ENCODE data around the gene TMEM225B.
"Not testable (repeated sequence)": the region's sequence is repeated elsewhere in the genome, so short reads cannot be mapped to it uniquely, and the experiment has no call there.

Gene TMEM225B, protein sequence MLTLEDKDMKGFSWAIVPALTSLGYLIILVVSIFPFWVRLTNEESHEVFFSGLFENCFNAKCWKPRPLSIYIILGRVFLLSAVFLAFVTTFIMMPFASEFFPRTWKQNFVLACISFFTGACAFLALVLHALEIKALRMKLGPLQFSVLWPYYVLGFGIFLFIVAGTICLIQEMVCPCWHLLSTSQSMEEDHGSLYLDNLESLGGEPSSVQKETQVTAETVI

DNA sequence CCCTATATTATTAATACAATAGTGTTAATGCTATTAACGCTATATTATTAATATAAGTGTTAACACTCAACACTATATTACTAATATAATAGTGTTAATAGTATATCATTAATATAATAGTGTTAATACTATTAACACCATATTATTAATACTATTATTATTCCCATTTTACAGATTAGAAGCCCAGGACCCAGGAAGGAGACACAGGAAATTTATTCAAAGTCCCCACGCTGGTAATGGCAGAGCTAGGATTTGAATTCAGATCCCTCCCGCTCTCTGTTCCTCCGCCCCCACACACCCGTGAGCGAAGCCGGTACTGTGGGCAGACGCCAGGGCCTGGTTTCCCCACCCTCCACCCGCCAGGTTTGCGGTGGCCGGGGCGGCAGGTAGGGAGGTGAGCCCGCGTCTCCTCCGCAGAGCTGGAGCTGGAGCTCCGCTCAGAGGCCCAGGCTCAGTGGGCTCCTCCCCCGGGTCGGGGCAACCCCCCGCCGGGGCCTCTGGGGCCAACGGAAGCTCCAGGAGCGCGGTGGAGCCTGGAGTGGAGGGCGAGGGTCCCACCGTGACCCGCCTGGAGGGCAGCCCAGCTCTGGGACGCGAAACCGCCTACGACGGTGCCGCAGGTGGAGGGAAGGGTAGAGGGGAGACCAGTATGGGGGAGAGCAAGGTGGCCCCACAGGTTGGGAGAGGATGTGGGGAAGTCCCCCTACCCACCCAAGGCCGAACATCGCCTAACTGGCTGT, at the start of gene TMEM225B:
TMEM225B (plus strand) TSS at position 506 of the 740 bp plus-strand sequence. CDS start 6,122 bp downstream, outside the sequence.
- DNase-seq (ENCODE audit: low read depth in 2 of 2): no peak

DNA sequence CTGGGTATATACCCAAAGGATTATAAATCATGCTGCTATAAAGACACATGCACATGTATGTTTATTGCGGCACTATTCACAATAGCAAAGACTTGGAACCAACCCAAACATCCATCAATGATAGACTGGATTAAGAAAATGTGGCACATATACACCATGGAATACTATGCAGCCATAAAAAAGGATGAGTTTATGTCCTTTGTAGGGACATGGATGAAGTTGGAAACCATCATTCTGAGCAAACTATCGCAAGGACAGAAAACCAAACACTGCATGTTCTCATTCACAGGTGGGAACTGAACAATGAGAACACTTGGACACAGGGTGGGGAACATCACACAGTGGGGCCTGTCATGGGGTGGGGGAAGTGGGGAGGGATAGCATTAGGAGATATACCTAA, 48.5 kb upstream of the TMEM225B start:
- not testable (repeated sequence) for DNase-seq (ENCODE audit: low read depth in 2 of 2)

DNA sequence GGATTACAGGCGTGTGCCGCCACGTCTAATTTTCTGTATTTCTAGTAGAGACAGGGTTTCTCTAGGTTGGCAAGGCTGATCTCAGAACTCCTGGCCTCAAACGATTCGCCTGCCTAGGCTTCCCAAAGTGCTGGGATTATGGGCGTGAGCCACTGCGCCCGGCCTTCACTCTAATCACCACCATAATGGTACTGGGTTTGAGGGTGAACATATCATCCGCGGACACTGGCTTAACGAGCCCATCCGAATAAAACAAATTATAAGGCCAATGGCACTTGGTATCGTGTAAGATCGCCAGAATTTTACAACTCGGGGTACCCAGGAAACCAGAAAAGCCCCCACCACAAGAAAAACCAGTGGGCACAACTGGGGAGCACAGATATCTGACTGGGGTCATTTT, 46.7 kb upstream of the TMEM225B start:
- no peak for DNase-seq (ENCODE audit: low read depth in 2 of 2)

DNA sequence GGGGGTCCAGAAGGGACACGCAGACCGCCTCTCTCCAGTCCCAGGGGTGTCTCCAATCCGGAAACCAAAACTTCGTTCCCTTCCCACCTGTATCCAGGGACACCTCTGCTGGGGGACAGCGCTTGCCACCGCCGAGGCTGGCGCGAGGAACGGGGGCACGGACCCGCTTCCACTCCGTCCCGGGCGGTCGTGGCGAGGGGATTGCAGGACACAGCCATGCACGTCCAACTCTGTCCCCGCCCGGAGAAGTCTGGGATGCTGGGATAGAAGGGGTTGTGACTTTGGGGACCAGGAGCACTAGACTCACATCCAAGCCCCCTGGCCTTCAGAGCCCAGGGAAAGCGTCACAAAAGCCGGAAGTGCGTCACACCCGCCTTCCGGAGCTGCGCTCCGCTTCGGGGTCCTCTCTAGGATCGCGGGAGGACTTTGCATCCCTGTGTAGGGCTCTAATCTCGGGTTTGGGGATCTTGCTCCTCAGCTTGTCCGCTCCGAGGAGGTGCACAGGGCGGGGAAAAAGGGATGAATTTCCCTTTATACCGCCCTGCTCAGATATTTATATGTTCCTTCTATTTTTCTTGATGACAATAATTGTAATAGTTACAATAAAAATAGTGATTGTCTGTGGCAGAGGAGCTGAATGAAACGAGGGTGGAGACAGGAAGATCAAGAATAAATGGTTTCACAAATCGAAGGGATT, 46.2 kb upstream of the TMEM225B start, which contains the start of gene FAM200A:
FAM200A (minus strand) TSS at position 348 of the 697 bp plus-strand sequence. CDS start 3,707 bp downstream, outside the sequence.
- peak; percentile 69 to 74 for DNase-seq (ENCODE audit: low read depth in 2 of 2)

DNA sequence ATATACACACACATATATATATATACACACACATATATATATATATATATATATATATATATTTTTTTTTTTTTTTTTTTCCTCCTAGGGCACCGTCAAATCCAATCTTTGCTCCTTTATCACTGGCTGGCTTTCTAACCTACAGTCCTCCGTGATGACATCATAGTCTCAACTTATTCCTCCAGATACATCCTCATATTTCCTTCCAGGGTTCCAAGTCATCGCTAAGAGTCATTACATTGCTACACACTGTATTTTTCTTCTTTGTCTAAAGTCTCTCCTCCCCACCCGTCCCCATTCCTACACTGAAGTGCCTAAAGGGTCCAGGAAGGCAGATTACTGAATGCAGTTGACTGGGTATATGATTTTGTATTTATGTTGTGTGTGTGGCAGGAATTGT, 45.0 kb upstream of the TMEM225B start:
- no peak for DNase-seq (ENCODE audit: low read depth in 2 of 2)

DNA sequence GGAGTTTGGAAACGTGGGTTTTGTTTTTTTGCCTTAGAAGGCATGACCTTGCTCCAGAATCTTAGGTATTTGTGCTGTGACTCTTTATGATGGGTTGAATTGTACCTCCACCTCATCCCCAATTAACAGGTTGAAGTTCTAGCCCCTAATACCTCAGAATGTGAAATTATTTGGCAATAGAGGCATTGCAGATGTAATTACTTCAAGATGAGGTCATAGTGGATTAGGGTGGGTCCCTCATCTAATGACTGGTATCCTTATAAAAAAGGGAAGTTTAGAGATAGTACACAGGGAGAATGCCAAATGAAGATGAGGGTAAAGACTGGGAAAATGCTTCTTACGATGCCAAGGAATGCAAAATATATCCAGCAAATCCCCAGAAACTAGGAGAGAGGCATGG, 43.1 kb upstream of the TMEM225B start:
- no peak for DNase-seq (ENCODE audit: low read depth in 2 of 2)

DNA sequence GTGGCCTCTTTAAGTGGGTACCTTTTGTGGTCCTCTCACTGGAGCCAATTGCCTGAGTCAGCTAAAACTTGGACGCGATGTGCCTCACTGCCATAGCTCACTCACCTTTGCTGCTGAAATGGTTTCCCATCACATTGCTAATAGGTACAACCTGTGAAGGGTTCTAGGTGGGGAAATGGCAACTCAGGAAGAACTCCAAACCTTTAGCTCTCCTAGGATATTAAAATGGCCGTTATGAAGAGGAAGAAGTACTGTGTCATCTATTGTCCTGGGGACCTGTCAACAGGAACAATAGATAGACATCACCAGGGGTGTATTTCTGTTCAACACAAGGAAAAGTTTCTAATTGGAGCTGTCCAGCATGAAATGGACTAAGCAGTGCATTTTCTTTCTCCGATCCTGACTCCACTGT, 40.9 kb upstream of the TMEM225B start:
- DNase-seq (ENCODE audit: low read depth in 2 of 2): no peak

DNA sequence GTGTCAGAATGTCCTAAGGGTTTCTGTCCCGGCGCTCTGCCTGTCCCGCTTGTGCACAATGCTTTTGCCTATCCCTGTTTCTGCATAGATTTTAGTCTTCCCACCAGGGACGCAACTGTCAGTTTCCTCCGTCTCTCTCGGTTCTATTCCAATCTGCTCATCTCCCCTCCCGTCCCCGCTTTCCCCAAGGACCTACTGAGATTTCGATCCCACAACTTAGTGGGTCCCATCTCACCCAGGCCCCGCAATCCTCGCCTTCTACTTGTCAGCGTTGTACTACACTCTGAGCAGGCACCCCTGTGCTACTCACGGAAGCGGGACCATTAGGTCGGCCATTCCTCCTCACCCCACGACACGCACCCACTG, 40.1 kb upstream of the TMEM225B start:
- no peak for DNase-seq (ENCODE audit: low read depth in 2 of 2)

DNA sequence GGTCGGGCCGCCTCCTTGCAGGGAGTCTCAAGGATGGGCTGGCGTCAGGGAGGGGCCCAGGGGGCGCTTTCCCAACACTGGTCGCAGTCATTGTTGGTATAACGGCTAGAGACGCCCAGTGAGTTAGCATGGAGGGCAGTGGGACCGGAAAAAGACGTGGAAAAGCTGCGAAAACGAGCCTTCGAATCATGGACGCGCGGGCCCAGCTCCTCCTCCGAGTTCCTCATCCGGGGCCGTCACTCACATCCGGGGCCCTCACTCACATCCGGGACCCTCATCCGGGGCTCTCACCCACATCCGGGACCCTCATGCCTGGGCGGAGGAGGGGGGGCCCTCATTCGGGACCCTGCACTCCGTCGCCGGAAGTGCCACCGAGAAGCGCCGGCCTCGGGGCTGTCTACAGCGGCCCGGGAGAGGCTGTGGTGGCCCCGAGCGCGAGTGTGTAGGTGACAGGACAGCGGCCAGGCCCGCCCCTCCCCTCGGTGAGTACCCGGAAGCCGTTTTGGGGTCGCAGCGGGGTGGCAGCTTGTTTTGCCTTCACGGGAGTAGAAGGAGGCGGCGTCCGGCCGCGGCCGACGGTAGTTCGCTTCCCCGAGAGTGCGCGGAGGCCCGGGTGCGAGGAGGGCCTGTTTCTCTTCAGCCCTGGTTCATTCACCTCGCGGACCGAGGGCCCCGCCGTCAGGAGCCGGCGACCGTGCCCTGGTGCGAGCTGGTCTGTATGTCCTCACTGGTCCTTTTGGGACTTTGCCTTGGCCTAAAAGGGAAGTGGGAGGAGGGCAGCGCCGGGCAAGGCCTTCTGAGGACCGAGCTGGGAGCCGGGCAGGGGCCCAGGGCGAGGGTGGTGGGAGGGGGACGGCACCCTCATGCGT, 39.5 kb upstream of the TMEM225B start, which contains the start of gene ZNF655:
ZNF655 (plus strand) TSS at position 337 of the 869 bp plus-strand sequence. CDS start 1,918 bp downstream, outside the sequence.
- DNase-seq (ENCODE audit: low read depth in 2 of 2): peak; percentile 82 to 85

DNA sequence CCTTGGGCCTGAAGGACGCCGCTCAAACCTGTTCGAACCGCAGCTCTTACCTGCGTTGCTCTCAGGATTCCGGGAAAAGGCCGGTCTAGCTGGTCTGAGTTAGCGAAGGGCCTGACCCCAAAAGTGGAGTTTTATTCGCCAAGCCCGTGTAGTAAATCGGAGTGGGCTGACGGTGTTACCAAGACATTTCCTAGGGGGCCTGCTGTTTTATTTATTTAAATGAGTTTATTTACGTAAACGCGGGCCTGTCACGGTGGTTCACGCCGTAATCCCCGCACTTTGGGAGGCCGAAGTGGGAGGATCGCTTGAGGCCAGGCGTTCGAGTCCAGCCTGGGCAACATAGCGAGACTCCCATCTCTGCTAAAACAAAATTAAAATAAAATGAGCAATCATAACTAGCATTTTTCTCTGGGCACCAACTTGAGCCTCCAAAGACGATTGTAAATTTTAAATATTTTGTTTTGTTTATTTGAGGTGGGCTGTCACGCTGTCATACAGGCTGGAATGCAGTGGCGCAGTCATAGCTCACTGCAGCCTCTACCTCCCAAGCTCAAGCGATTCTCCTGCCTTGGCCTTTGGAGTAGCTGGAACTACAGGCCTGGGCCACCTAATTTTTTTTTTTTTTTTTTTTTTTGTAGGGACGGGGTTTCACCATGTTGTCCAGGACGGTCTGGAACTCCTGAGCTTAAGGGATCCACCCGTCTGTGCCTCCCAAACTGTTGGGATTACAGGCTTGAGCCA, 38.7 kb upstream of the TMEM225B start:
- DNase-seq (ENCODE audit: low read depth in 2 of 2): no peak

DNA sequence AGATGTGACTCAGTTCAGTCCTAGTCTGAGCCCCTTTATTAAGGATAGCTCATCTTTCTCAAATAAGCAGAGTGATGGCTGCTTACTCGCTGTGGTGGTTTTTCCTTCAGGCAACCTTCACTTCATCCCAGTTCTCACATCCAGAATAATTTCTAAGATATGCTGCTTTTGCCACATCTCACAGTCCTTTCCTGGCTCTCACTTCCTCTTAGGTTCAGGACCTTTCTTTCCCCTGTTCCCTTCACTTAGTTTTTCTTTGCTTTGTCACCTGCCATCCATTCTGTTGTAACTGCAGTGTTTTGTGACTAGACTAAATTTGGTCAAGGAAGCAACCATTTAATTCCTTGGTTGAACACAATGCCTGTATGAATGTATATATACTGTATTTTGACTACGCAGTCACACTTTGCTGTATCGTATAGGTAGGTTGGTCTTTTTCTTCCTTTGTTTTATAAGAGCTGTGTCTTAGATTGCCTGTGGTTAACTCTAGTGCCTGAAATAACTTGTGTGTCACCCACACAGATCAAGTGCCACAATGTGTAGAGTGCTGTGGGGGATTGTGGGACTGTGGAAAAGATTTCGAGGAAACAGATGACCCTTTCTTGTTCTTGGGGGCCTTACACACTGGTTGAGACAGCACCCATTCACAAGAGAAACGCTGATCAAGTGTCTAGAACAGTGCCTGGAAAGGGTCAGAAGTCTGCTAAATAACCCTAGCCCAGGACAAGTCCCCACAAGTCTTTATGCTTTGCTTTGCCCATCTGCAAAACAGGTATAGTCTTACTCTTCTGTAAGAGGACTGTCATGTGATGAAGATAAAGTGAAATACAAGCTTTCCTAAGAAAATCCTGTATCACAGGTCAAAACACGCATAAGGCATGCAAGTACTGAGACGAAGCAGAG, 37.0 kb upstream of the TMEM225B start:
- no peak for DNase-seq (ENCODE audit: low read depth in 2 of 2)

DNA sequence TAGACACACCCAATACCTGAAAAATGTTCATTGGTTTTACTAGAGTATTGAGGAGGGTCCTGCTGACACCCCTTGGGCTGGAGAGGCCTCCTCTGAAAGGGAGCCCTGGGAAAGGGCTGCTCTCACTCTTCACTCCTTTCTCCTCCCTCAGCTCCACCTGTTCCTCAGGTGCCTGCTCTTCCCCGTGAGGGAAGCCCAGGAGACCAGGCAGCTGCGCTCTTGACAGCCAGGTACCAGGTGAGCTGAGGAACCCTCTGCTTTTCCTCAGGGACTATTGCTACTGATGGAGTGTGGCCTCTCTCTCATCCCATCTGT, 36.4 kb upstream of the TMEM225B start:
- no peak for DNase-seq (ENCODE audit: low read depth in 2 of 2)

DNA sequence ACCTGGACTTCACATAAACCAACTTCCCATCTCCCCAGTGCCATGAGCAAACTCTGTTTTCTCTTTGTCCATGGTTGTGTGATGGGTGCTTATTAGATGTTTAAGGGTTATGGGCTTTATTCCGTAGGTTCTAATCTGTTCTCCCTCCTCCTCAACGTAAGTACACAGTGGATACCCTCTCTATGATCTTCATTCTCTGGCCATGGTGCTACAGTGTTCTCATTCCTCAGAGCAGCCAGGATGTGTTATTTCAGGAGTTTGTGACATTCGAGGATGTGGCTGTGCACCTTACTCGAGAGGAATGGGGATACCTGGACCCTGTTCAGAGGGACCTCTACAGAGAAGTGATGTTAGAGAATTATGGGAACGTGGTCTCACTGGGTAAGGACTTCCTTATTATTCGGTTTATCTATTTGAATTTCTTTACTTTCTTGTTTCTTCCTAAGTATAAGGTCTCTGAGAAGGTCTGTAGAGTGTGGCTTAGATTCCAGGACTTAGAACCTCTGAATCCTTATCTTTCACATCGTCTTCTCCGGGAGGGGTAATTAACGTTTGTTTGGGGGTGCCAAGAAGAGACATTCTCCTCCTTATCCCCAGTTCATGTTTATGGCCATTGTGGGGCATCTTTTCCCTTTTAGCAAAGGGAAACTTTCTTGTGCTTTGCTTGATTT, 35.8 kb upstream of the TMEM225B start:
- DNase-seq (ENCODE audit: low read depth in 2 of 2): no peak

DNA sequence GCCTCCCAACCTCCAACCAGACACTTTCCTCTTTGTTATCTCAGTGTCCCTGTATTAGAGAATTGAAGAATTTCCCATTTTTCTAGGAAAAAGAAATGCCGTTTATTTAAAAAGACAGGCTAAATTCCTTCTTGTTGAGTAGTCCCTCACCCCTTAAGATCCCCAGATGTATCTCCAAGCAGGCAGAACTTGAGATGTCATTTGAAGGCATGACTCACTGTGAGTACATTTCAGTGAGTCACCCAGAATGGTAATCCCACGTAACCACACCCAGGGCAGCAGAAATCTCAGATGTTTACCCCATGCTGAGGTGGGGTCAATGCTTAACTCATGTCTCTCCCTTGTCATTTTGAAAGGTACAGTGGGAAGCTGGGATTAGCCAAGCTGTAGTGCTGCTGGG, 35.2 kb upstream of the TMEM225B start:
- no peak for DNase-seq (ENCODE audit: low read depth in 2 of 2)

DNA sequence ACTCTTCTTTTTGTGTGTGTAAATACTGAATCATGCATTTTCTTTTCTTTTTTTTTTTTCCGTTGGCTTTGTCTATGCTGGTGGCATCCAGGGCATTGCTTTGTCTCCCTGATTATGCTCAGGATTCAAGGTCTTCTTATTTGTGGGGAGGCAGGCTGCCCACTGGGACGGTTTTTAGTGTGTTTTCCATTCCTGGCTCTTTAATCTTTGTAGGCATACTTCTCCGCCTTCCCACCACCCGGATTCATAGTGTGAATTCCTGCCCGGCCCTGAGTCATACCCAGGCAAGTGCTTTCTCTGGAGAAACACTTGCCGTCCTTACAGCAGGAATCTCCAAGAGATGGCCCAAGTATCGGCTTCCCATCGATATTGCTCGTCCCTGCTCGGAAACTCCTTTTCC, 34.4 kb upstream of the TMEM225B start:
- DNase-seq (ENCODE audit: low read depth in 2 of 2): no peak

DNA sequence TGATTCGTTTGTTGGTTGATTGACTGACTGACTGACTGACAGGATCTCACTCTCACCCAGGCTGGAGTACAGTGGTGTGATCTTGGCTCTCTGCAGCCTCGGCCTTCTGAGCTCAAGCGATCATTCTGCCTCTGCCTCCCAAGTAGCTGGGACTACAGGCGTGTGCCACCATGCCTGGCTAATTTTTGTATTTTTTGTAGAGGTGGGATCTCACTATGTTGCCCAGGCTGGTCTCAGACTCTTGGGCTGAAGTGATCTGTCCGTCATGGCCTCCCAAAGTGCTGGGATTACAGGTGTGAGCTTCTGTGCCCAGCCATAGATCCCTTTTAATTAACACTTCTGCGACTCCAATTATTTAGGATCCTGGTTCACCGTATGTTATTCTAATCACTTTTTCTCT, 29.3 kb upstream of the TMEM225B start:
- not testable (repeated sequence) for DNase-seq (ENCODE audit: low read depth in 2 of 2)

DNA sequence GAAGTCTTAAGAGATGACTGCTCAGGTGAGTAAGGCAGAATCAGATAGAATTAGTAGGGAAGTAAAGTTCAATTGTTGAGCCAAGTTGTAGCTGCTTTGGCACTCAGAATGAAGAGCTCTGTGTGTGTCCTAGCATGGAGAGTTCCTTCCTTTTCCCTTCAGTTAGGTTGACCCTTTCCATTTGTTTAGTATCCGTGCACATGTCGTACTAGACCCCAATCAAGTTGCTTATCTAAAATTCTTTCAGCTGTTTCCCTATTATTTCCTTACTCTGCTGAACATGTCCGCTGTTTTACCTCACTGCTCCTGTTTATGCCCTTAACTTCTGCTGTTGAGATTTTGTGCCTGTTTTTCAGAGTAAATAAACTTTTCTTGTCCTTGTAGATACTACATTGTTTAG, 26.3 kb upstream of the TMEM225B start:
- DNase-seq (ENCODE audit: low read depth in 2 of 2): no peak

DNA sequence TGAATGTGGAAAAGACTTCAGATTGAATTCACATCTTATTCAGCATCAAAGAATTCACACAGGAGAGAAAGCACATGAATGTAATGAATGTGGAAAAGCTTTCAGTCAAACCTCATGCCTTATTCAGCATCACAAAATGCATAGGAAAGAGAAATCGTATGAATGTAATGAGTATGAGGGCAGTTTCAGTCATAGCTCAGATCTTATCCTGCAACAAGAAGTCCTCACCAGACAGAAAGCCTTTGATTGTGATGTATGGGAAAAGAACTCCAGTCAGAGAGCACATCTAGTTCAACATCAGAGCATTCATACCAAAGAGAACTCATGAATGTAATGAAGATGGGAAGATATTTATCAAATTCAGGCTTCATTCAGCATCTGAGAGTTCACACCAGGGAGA, 24.8 kb upstream of the TMEM225B start:
- DNase-seq (ENCODE audit: low read depth in 2 of 2): no peak

DNA sequence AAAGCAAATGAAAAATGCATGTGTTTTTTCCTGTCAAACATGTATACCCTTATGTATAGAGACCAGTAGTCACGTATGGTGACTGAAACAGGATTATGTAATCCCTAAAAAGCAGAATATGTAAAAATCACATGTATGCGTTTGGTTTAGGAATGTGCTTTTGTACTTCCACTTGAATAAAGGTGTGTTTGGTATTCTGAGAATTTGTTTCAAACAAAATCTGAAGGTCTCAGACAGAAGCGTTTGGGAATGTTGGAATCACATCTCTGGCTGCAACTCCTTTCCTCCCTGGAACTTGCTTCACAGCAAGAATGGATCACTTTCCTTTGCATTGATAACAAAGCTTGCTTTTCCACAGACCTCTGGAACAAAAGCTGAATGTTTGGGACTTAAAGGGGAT, 21.8 kb upstream of the TMEM225B start:
- no peak for DNase-seq (ENCODE audit: low read depth in 2 of 2)

Measured in stimulated activated CD8-positive, alpha-beta memory T cell treated with anti-CD3 and anti-CD28 coated beads, Interleukin-15, amount 100 ng/mL, for 4 hours (primary cell).